Transverse colon (tissue), 4 donors: ENCODE data around the gene NT5C2.

Source experiments
- CTCF ChIP-seq, 5 experiments: fragments of 200-600 bp in 3 of 5; fragments of 450-650 bp in 2 of 5; sonication (generic) in 3 of 5; IDR thresholded peaks; 1 replicate in 2 of 5; 2 replicates in 3 of 5; pipeline ENCODE4 v1.5.1; 2016 to 2017; ENCODE audit warnings: antibody characterized with exemption in 5 of 5, inconsistent platforms in 3 of 5, mild to moderate bottlenecking in 2 of 5, moderate library complexity in 1 of 5
- EP300 ChIP-seq: sonication (generic); formaldehyde crosslinking; IDR thresholded peaks from one replicate; pipeline ENCODE4 v1.6.1; 2017; ENCODE audit warnings: antibody characterized with exemption, low read depth
- POLR2A ChIP-seq: fragments of 450-650 bp; IDR thresholded peaks from one replicate; pipeline ENCODE4 v1.6.1; 2016; ENCODE audit warnings: antibody characterized with exemption, mild to moderate bottlenecking, moderate library complexity
- POLR2AphosphoS5 ChIP-seq, 3 donors: sonication (generic); formaldehyde crosslinking; IDR thresholded peaks; one replicate each; pipeline ENCODE4 v1.6.1; 2016; ENCODE audit warnings: antibody characterized with exemption in 3 of 3

- TF ChIP-seq EP300 (no peak), CTCF (IDR thresholded peaks at IDR 0.05) (no peak), POLR2A (no peak), POLR2AphosphoS5 (IDR thresholded peaks at IDR 0.05) (no peak)
Measured at GRCh38 chr10:103100620-103101019, 92.5 kb downstream of the NT5C2 start.
